ENCODE measurements around the gene CEBPB.
"Not testable (repeated sequence)": the region's sequence is repeated elsewhere in the genome, so short reads cannot be mapped to it uniquely, and the experiment has no call there.

The CEBPB gene

DNA sequence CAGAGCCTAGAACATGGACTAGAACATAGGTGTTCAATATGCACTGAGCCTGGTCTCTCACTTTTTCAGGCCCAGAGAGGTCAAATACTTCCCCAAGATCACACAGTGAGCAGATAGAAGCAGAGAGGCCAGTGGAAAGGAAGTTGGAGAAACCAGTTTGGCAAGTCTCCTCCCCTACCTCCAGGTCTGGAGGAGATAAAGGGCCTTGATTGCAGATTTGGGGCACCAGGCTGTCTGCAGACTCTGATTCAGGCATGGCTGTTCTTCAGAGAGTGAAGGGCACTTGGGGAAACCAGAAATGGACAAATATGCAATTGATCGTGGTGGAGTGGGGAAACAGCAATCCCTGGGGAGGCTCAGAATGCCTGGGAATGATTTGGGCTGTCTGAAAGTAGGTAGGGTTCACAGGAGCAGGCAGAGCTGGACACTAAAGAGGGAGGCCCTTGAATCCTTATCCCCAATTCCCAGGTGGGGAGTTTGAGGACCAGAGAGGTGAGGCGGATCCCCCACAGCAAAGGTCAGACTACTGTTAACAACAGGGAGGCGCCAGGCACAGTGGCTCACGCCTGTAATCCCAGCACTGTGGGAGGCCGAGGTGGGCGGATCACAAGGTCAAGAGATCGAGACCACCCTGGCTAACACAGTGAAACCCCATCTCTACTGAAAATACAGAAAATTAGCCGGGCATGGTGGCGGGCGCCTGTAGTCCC is 39.4 kb upstream of the CEBPB start:
- DNase-seq (ENCODE audit: insufficient read length) (no peak), FAIRE-seq (no peak)
- TF ChIP-seq TAF1 (IDR thresholded peaks at IDR 0.05; ENCODE audit: borderline replicate concordance, low read depth, low read length) (no peak), POLR2A (IDR thresholded peaks at IDR 0.05; ENCODE audit: low read depth, low read length) (no peak), POLR2AphosphoS5 (IDR thresholded peaks at IDR 0.05; ENCODE audit: low read depth, low read length) (no peak)

DNA sequence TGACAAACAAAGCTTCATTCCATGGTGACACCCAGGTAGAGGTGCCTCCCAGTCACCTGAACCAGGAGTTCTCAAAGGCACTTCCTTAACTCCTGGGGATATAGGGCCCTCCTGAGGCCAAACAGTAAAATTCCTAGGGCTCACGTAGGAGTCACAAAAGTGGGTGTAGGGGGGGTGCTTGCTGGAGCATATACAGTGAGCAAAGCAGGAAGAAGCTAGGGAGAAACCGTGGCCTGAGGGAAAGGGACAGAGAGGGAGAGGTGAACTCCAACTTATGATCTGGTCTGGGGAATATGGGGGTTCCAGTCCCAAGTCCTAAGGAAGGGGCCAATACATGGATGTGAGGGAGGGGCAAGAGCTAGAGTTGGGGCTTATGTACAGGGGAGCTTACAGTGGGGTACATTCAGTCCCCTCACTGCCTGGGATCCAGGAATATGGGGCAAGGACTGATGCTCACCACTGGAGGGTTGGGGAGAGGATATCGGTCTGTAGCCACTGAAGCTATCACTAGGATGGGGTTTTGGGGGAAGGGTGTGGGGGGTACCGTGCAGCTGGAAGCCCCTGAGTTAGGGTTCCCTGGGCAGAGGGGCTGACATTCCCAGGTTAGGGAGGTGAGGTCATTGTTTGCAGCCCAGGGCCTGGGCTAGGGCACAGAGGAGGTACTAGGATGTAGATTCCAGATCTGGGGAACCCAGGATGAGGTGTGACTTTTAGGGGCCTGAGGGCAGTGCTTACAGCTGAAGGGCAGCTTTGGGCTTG is 38.1 kb upstream of the CEBPB start:
- DNase-seq (ENCODE audit: insufficient read length) (no peak), FAIRE-seq (no peak)
- TF ChIP-seq POLR2AphosphoS5 (IDR thresholded peaks at IDR 0.05; ENCODE audit: low read depth, low read length), result no peak
- no peak for TF ChIP-seq POLR2A (IDR thresholded peaks at IDR 0.05; ENCODE audit: low read depth, low read length)
- no peak for TF ChIP-seq TAF1 (IDR thresholded peaks at IDR 0.05; ENCODE audit: borderline replicate concordance, low read depth, low read length)

GRCh38 chr20:50153153-50153499 is 37.5 kb upstream of the CEBPB start:
- no peak for FAIRE-seq
- DNase-seq (ENCODE audit: insufficient read length), result no peak
- TF ChIP-seq POLR2A (IDR thresholded peaks at IDR 0.05; ENCODE audit: low read depth, low read length) (no peak), TAF1 (IDR thresholded peaks at IDR 0.05; ENCODE audit: borderline replicate concordance, low read depth, low read length) (no peak), POLR2AphosphoS5 (IDR thresholded peaks at IDR 0.05; ENCODE audit: low read depth, low read length) (no peak)

- TF ChIP-seq TAF1 (IDR thresholded peaks at IDR 0.05; ENCODE audit: borderline replicate concordance, low read depth, low read length) (peak; percentile 24; the same call in 1 of the 2 replicates), POLR2AphosphoS5 (IDR thresholded peaks at IDR 0.05; ENCODE audit: low read depth, low read length) (peak; percentile 75; the same call in 1 of the 2 replicates), POLR2A (IDR thresholded peaks at IDR 0.05; ENCODE audit: low read depth, low read length) (peak; percentile 88; the same call in 1 of the 2 replicates)
- peak; percentile 99 for DNase-seq (ENCODE audit: insufficient read length)
- FAIRE-seq, result peak; percentile 88
Measured at GRCh38 chr20:50153500-50154377, 36.9 kb upstream of the CEBPB start, which contains the start of gene PEDS1. Gene PEDS1, minus strand, starts transcription at chr20:50153723. Its CDS starts 86 bp downstream, at chr20:50153637.

GRCh38 chr20:50161494-50161893 is 29.1 kb upstream of the CEBPB start:
- not testable (repeated sequence) for FAIRE-seq

DNA sequence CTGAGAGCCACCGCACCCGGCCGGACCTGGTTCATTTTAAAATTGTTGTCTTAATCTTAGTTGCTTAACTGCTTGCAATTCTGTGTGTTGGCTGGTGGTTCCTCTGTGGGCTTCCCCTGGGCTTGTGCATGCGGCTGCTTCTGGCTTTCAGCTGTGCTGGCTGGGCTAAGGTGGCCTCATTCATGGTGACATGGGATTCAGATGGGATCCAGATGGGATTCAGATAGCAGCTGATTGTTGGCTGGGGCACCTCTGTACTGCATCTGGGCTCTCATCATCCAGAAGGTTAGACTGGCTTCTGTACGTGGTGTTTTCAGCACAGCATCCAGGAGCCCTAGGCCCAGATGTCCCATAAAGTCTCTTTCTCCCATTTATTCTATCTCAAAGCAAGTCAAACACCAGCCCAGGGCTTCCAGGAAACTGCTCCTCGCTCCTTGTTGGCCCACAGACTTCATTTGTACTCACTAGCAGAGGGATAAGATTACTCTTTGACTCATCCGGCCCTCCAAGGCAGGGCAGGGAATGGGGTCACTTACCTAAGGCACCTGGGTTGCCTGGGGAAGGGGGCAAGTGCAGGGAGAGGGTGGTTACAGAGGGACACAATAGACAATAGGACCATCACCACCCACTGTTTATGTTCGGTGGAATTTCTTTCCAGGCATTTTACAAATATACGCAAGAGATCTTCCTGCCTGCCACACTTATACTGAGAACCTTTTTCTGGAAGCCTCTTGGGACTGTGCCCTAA is 26.9 kb upstream of the CEBPB start:
- no peak for DNase-seq (ENCODE audit: insufficient read length)
- FAIRE-seq, result no peak
- no peak for TF ChIP-seq POLR2AphosphoS5 (IDR thresholded peaks at IDR 0.05; ENCODE audit: low read depth, low read length)
- no peak for TF ChIP-seq POLR2A (IDR thresholded peaks at IDR 0.05; ENCODE audit: low read depth, low read length)
- no peak for TF ChIP-seq TAF1 (IDR thresholded peaks at IDR 0.05; ENCODE audit: borderline replicate concordance, low read depth, low read length)

More at GRCh38 chr20:50161494-50161893, 29.1 kb upstream of the CEBPB start:
- DNase-seq (ENCODE audit: insufficient read length), result not testable (repeated sequence)

DNA sequence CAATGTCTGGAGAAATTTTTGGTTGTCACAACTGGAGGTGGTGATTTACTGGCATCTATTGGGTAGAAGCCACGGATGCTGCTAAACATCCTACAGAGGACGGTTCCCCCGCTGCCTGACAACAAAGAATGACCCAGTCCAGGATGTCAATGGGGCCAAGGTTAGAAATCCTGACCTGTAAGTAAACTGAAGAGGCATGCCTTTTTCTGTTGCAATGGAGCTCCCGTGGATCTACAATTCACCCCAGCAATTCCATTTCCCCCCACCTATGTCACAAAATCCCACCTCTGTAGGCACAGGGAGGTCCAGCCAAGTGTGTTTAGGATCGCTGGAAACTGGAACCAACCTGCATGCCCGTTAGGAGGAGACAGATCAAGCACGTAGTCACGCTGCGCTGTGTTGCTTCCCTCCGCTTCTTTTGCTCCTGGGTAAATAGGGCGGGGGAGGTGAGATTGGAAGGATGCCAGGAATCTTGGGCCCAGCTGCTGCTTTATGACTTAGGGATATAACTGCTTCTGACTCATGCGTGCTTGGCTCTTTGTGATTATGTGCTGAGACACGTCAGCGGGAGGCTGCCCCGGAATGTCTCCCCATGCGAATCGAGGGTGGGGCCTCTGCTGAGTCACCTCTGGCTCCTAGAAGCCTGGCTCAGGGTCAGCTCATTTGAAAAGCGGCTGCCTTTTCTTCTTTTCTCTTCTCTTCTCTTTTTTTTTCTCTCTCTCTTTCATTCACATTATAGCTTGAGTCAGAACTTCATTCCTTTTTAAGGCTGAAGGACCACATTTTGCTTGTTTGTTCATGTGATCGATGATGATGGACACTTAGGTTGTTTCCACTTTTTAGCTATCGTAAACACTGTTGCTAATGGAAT is 24.7 kb upstream of the CEBPB start:
- FAIRE-seq (peak; percentile 69), DNase-seq (ENCODE audit: insufficient read length) (peak; percentile 84)
- TF ChIP-seq POLR2AphosphoS5 (IDR thresholded peaks at IDR 0.05; ENCODE audit: low read depth, low read length), result peak; percentile 74; the same call in 1 of the 2 replicates
- TF ChIP-seq TAF1 (IDR thresholded peaks at IDR 0.05; ENCODE audit: borderline replicate concordance, low read depth, low read length), result peak; percentile 26; the same call in 1 of the 2 replicates
- peak; percentile 65; the same call in 1 of the 2 replicates for TF ChIP-seq POLR2A (IDR thresholded peaks at IDR 0.05; ENCODE audit: low read depth, low read length)

DNA sequence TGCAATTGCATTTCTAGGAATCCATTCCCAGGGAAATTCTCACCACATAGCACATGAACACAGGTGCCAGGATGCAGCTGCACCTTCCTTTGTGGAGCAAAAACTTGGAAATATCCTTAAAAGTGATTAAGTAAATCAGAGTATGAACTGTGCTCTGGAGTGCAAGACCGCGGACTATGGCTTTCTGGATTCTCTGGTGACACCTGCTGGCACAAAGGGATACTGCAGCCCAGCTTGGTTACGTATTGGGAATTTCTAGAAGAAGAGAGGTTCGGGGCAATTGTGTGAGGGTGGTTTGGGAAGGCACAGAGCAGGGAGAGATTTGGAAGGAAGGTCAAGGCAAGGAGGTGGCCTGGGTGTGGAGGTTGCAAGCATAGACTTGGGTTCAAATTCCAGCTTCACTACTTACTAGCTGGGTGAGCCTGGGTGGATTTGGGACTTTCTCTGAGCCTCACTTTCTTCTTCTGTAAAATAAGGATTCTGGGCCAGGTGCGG is 21.3 kb upstream of the CEBPB start:
- TF ChIP-seq POLR2AphosphoS5 (IDR thresholded peaks at IDR 0.05; ENCODE audit: low read depth, low read length) (no peak), TAF1 (IDR thresholded peaks at IDR 0.05; ENCODE audit: borderline replicate concordance, low read depth, low read length) (no peak), POLR2A (IDR thresholded peaks at IDR 0.05; ENCODE audit: low read depth, low read length) (no peak)
- FAIRE-seq (no peak), DNase-seq (ENCODE audit: insufficient read length) (no peak)

GRCh38 chr20:50170549-50171220 is 19.9 kb upstream of the CEBPB start:
- DNase-seq (ENCODE audit: insufficient read length) (no peak), FAIRE-seq (no peak)
- TF ChIP-seq POLR2A (IDR thresholded peaks at IDR 0.05; ENCODE audit: low read depth, low read length) (no peak), TAF1 (IDR thresholded peaks at IDR 0.05; ENCODE audit: borderline replicate concordance, low read depth, low read length) (no peak), POLR2AphosphoS5 (IDR thresholded peaks at IDR 0.05; ENCODE audit: low read depth, low read length) (no peak)

Data from GM12892 (cell line).